H1 (cell line): Measurements from ENCODE around the gene LAD1.

Source experiments
- CTCF ChIP-seq, 3 experiments: IDR thresholded peaks; 1 replicate in 2 of 3; 2 replicates in 1 of 3; pipeline versions ENCODE4 v1.5.1 to v1.6.1; 2011; ENCODE audit warnings: low read length in 3 of 3, mild to moderate bottlenecking in 3 of 3, inconsistent platforms in 2 of 3, low read depth in 1 of 3, moderate library complexity in 1 of 3; ENCODE audit not compliant: insufficient read depth in 1 of 3; ENCODE audit errors: control extremely low read depth in 1 of 3
- TAF1 ChIP-seq: IDR thresholded peaks from 2 replicates; pipeline ENCODE4 v1.6.1; 2011; ENCODE audit warnings: mild to moderate bottlenecking, low read depth, low read length

- no peak for TF ChIP-seq CTCF (IDR thresholded peaks at IDR 0.05; ENCODE audit: control extremely low read depth in 1 of 3, insufficient read depth in 1 of 3, low read depth in 1 of 3, low read length in 3 of 3)
- TF ChIP-seq TAF1 = no peak
Observed at GRCh38 chr1:201345081-201345355, 54.1 kb downstream of the LAD1 start.
